Measurements from ENCODE around the gene SYNDIG1.

SYNDIG1 gene

DNA sequence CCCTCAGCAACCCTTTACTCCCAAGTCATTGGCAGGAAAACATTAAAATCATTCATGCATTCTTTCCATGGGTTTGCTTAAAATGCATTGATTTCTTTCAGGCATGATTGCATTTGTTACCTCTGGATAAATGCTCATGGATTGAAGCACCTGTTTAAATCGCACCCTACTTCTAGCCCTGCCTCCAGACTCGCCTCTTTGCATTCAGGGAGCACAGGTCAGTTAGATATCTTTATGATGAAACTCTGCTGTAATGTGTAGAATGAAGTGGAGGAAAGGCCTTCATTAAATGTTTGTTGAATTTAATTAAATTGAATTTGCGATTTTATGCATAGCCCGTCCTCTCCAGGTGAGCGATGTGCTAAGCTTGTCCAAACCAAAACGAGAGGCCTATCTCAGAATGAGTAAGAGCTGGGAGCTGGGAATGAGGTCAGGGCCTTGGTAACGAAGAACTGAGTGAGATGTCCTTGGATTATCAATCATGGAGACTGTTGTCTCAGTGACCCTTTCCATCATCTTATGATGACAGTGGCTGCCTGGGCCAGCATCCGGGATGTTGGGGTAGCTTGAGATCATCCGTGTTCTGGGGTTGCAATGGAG lies 210.1 kb downstream of the SYNDIG1 start:
- DNase-seq, result no peak

DNA sequence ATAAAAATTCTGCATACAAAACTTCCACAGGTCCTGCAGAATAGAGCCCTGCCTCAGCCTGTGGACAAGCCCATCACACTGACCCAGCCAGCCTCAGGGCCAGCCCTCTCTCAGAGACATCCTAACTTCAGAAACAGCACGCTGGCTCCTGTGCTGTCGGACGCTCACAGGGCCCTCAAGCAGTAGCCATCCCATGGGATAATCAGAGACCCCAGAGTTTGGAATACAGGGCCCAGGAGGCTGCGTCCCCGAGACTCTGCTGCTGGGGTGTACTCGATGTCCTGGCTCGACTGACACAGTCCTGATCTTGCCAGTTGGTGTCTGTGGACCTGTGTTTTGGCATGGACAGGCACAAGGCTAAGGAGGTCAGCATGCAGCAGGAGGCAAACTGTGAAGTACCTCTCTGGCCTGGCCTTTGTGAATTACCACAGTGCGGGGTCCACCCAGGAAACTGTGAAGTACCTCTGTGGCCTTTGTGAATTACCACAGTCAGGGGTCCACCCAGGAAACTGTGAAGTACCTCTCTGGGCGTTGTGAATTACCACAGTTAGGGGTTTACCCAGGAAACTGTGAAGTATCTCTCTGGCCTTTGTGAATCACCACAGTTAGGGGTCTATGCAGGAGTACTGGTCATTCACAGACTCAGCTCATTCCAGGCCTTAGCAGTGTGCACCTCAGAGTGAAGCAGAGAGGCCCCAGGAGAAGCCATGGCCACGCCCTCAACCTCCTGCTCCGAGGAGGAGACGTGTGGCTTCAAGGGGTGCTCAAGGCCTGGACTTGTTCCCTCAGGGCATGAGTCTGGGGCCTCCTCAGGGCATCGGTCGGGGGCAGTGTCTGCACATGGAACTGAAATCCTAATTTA lies 212.4 kb downstream of the SYNDIG1 start:
- no peak for DNase-seq

DNA sequence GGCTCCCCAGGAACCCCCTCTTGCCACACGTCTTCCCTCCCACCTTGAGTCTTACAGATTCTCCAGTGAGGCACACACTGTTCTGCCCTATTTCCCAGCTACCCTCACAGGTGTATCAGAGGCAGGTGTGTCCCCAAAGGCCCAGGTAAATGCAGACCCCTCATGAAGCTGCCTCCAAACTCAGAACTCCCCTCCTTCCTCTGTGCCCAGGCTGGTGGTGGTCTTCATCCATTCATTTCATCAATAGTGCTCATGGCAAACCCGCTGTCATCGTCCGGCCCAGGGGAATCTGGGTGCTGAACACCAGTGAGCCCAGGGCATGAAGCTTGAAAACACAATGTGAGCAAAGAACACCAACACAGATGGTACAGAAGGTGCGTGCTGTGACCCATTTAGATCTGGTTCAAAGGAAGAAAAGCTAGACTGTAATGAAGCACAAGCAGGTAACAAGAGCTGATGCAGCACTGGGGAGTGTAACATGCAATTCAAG lies 213.1 kb downstream of the SYNDIG1 start:
- no peak for DNase-seq

DNA sequence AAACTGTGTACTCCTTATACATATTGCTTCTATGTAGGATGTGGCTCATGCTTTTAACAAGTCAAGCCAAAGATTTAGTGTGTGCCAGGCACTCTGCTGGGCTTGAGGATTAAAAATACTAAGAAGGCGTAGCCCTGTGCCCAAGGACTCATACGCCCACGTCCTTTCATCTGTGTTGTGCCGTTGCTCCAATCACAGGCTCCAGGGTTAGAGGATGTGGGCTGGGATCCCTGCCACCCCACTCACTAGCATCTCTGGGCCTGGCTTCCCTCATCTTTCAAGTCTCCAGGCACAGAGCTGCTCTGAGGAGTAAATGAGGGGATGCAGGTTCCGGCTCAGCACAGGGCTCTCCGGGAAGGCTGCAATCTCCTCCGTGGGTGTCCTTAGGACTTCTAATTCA lies 214.2 kb downstream of the SYNDIG1 start:
- no peak for DNase-seq

DNA sequence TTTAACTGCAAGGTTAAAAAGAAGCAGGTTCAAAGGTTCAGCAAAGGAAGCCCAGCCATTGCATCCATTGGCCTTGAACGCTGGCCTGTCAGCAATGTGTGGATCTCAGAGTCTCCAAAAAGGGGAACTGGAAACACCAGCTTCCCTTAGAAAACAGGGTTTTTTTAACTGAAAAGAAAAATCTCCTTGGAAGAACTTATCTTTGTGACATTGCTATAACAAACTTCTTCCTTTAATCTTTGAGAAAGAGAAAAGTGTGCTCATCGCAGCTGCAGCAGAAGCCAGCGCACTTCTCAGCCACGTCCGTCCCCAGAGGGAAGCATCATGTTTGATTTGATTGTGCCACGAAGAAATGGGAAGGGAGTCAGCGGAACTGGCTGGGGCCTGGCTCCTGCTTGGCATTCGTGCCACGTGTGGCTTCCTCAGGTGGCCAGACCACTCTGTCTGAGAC lies 215.0 kb downstream of the SYNDIG1 start:
- DNase-seq, result no peak

DNA sequence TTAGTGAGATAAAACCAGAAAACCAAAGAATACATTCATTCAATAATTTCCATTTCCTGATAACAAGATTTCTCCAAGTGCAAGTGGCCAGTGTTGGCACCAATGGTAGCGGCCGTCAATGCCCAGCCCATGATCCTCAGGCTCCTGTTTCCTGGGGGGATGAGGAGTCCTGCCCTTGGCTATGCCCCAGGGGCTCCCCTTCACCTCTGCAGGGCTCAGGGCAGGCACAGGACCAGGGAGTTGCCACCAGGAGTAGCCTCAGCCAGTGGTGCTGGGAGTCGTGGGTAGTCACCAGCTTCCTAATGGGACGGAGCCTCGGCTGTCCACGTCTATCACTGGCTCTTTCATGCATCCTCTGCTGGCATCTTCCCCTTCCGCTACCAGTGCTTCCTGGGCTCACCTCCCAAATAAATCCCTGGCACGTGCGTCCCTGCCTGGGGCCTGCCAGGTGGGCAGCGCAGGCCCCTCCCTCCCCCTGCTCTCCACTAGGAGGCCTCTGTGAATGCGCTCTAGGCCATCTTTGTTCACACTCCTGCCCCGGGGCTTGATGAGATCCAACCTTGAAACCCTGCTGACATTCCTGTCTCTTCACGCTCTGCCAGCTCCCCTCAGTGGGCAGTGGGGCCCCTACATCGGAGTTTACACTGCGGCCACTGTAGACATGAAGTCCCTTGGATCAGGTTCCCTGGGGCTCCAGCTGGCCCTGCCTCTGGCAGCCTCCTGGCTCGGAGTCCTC lies 215.7 kb downstream of the SYNDIG1 start:
- no peak for DNase-seq

DNA sequence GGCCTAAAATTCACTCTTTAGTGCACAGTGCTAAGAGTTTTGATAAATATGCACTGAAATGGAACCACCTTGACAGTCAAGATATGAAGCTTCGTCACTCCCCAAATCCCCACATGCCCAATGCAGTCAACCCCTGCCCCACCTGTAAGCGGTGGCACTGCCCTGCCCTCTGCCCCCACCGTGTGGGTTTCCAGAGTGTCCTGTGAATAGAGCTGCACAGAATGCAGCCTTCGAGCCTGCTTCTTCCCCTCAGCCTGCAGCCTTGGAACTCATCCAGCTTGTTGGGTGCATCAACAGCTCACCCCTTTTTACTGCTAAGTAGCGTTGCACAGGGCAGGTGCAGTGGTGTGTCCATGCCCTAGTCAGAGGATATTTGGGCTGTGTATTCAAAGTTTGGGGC lies 216.3 kb downstream of the SYNDIG1 start:
- no peak for DNase-seq

DNA sequence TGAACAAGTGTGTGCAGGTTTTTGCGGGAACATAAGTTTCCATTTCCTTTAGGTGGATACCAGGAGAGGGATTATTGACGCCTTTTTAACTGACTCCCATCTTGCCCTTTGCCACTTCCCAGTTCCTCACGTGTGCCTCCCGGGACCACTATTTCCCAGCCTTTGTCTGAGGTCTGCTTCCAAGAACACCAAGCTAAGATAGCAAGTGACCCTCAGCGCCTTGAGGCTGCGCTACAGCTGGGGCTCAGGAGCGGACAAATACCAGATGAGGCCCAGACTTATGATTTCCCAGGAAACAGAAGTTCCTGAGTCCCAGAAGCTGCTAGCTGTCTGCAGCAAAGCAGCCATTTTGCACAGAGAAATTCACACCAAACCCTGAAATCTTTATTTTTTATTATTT lies 216.7 kb downstream of the SYNDIG1 start:
- DNase-seq, result no peak

DNA sequence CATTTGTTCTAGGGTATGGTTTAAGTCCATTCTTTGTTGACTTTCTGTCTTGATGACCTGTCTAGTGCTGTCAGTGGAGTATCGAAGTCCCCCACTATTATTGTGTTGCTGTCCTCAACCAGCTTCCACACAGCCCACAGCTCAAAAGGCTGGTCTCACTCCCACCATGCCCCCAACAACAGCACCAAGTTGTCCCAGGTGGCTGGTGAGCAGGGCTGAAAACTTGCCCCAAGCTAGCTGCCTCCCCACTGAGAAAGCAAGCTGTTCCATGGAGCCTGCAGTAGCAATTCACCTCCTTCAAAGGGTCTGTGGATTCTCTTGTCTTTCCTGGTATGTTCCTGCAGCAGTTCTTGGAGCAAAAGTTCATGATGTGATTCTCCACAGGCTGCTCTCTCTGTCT lies 221.0 kb downstream of the SYNDIG1 start:
- no peak for DNase-seq

DNA sequence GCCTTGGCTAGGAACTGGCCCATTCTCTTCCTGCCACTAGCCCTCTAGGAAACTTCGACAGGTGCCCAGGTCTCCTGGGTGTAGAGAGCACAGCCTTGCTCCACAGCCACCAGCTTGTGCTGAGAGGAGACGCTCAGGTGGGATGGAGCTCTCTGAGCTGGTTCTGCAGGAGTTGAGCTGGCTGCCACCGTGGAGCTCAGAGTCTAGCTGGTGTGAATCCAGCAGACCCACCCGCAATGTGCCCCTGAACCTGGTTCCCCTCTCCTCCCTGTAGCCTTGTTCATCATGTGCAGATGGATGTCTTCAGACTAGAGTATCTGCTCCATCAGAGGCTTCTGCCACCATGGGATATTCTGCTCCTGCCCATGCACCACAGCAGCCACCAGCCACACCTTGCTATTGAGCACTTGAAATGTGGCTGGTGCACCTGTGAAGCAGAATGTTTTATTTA lies 222.5 kb downstream of the SYNDIG1 start:
- DNase-seq, result no peak

DNA sequence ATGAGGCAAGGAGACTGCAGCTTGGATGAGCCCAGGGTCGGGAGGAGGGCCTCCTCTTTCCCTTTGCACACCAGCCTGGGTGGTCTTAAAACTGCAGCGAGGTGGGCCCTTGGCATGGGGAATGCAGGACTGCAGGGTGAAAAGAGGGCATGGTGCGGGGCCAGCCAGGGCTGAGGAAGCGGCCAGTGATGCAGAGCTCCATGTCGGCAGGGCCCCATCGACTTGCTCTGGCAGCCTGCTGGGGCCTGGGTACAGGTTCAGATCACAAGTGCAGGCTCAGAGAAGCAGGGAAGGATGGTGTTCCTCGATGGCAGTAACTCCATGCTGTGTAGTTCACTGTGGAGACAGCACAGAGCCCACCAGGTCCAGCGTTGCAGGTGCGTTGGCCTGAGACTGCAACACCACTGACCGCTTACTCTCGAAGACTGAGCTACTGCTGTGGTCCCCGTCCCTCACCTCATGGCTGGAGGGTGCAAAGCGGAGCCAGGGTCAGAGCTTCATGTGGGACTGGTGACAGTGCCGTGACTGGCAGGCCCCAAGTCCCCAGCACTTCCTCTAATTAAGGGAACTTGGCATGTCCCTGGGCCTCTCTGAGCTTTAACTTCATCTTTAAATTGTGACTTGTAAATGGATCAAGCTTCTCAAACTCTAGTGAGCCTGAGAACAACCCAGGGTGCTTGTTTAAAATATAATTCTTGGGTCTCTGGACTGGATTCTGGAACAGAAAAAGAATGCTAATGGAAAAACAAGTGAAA lies 223.2 kb downstream of the SYNDIG1 start:
- DNase-seq, result no peak

DNA sequence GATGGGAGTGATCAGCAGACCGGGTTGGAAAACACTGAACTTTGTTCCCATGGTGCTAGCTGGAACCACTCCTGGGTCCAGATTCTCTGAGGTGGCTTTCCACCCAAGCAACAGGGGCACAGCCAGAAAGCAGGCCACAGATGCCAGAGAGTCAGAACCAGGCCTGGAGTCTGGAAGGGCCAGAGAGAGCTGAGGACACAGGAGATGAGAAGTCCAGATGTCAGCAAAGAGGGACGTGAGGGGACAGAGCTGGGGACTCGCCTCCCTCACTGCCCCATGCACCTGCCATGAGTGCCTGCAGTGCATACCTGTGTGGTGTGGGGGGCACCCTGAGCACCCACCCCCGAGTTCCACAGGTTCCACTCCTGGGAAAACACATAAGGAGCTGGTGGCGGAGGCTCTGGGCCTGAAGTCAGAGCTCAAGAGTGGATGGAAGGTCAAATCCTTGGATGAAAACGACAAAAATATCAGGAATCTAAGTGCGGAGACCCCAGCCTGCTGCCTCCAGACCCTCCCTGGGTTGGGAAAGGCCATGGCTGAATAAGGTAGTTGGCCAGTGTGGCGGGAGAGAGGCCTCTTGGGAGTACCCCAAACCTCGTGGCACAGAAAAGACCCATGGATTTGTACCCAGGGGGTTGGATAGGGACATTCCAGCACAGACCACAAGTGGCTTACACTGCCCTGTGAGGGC lies 224.2 kb downstream of the SYNDIG1 start:
- no peak for DNase-seq

DNA sequence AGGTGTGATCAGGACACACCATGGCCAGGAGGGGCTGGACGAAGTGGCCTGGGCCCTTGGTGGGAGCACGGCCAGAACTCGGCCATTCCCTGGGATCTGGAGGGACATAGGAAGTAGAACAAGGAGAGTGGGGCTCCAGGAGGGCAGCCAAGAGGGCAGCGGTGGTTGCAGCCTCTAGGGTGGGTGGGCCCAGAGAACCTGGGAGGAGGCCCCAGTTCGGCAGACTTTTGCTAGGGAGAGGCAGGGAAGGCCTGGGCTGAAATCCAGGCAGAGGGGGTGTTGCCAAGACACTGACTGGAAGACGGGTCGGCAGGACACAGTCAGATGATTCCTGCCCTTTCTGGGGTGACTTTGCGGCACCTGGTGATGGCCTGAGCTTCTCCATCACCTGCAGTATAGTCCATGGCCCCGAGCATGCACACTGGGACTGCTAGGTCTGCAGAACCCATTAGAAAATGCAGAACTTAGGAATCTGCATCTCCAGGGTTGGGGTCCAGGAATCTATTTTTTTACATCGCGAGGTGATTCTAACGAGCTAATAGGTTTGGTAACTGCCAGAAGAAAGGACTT lies 224.8 kb downstream of the SYNDIG1 start:
- DNase-seq, result no peak

DNA sequence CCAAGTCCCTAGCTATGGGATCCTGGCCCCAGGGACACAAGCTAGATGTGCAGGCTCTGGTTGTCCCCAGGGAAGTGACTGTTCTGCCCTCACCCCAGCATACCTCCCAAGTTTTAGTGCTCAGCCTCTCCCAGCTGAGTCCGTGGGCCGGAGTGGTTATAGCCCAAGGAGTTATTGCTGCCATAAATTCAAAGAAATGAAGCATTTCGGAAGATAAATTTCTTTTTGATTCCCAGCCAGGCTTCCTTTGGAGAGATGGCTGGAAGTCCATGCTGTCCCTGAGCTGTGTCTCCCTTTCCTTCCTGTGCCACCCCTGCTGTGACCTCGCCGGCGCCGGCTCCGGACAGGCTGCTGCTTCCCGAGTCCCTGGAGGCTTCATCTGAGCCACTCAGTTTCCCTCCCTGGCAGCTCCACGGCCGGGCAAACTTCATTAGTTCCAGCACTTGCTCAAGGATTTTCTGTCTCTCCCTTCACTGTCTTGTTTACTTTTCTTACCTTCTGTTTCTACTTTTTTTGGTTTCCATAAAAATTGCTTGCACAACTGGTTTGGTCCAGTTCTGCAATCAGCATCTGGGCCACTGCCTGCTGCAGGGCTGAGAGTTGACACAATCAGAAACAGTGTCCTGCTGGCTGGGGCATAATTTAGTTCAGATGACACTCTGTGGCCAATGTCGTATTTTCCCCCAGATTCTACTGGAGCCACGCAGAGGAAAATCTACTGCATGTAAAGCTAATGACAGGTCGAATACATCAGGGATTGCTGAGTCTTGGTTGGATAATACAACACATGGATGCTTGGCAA lies 225.5 kb downstream of the SYNDIG1 start:
- no peak for DNase-seq

DNA sequence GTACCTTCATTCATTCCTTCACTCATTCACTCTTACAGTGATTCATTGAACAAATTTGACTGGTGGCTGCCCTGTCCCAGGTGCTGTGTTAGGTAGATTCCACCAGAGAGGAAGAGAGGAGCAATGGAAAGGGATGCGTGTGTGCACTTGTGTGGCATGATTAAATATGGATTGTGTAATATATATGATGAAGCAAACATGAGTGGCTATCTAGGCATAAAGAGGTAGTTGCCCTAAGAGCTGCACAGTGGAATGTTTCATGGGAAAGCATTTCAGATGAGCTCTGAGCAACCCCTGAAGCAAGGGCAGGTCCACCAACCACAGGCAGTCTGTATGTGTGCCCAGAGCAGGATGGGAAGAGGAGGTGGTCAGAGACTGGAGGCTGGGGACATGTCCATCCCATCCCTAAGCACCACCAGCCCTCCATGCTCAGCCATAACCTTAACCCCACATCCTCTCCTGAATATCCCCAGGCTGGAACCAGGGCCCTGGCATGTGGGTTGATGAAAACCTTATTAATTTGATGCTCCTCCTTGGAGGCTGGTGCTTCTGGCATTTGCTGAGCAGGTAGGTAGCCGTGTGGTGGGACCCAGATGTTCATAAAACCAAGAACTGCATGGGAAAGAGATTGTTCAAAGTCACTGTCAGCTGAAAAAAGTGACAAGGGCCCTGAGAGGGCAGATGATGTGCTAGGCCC lies 226.2 kb downstream of the SYNDIG1 start:
- DNase-seq, result no peak

DNA sequence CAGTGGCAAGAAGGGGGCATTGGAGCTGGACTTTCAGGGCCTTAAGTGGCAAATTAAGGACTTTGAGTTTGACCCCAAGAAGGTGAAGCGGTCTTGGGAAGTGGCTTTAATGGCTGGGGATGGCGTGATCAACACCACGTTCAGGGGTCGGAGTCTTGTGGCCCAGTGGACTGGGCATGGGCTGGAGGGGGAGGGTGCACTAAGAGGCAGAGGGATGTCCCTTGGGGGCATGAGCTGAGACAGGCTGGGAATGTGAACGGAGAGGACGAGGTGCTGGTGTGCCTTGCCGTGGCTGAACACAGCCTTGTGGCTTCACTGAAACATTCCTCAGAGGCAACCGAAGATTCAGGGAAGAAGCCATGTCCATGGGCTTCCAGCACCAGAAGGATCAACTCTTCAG lies 227.0 kb downstream of the SYNDIG1 start:
- no peak for DNase-seq

DNA sequence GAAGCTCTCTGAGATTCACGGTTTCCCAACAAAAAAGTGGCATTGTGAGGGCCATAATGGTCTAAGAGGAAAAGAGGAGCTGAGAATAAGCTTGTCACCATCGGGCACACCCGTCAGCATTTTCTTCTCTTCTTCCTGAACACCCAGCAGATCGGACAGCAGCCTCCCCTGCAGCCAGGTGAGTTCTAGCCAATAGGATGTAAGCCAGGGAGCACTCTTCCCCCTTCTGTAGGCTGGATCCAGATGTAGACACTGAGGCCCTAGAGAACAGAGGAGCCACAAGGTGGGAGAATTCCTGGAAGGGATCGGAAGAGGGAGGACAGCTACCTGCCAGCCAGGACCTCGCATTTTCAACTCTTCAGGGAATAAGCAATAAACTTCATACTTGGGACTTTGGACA lies 228.0 kb downstream of the SYNDIG1 start:
- DNase-seq, result no peak

DNA sequence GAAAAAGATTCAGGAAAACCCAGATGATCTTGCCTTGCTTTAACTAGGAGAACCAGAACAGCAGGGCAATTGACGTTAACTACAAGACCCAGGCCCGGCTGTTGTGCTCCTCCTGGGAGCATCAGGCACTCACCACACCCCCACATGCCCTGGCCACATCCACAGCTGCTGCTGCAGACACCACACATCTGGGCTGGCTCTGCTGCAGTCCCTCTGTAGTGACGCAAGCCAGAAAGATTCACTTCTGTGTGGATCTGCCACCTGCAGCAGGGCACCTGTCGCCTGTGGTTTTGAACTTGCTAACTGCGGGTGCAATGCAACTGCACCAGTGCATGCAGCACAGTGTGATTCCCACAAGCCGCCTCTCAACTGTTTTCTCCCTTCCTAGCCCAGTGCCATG lies 228.8 kb downstream of the SYNDIG1 start:
- DNase-seq, result no peak

DNA sequence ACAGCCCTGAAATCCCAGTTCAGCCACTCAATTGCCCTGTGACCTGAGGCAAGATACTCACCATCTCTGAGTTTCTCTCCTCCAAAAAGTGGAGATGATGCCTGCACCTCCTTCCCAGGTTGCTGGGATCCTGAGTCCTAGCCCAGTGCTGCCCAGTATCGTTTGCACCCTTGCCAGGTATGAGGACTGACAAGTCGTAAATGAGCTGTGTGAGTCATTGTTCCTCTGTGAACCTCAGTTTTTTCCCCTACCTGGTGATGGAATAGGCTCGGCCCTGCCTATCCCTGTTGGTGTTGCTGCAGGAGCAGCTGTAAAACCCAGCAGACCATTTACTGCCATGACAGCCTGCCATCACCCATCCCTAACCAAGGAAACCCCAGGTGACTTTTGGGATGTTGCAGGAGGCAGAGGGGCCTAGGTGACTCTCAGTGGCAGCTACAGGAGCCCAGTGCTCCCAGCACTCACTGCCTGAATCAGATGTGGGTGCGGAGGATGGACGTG lies 229.3 kb downstream of the SYNDIG1 start:
- no peak for DNase-seq
